Inferior parietal cortex (tissue), 1 donor: ENCODE measurements around the gene NHS.
"Not testable (repeated sequence)": the region's sequence is repeated elsewhere in the genome, so short reads cannot be mapped to it uniquely, and the experiment has no call there.

ENCODE experiments used
- DNase-seq: peaks from one replicate; pipeline ENCODE4 v3.0.0-alpha.2; 2016; ENCODE audit errors: extremely low spot score

NHS gene

GRCh38 chrX:17549107-17549651, 174.2 kb downstream of the NHS start:
- DNase-seq = no peak

GRCh38 chrX:17550011-17550410, 175.0 kb downstream of the NHS start:
- no peak for DNase-seq

- no peak for DNase-seq
Observed at GRCh38 chrX:17552044-17552650, 177.1 kb downstream of the NHS start.

GRCh38 chrX:17553469-17553868, 178.5 kb downstream of the NHS start:
- DNase-seq = no peak

GRCh38 chrX:17553961-17554482, 179.0 kb downstream of the NHS start:
- no peak for DNase-seq

GRCh38 chrX:17554914-17555313, 179.9 kb downstream of the NHS start:
- DNase-seq = no peak

- no peak for DNase-seq
Observed at GRCh38 chrX:17555846-17556245, 180.8 kb downstream of the NHS start.

GRCh38 chrX:17559728-17560379, 184.9 kb downstream of the NHS start:
- DNase-seq = no peak

- DNase-seq = no peak
Observed at GRCh38 chrX:17560385-17560784, 185.4 kb downstream of the NHS start.

- no peak for DNase-seq
Observed at GRCh38 chrX:17563076-17563475, 188.1 kb downstream of the NHS start.

- no peak for DNase-seq
Observed at GRCh38 chrX:17563515-17563914, 188.5 kb downstream of the NHS start.

- no peak for DNase-seq
Observed at GRCh38 chrX:17564689-17565409, 189.8 kb downstream of the NHS start.

- DNase-seq = no peak
Observed at GRCh38 chrX:17566740-17567139, 191.7 kb downstream of the NHS start.

GRCh38 chrX:17567187-17567586, 192.2 kb downstream of the NHS start:
- no peak for DNase-seq

- DNase-seq = no peak
Observed at GRCh38 chrX:17567821-17568220, 192.8 kb downstream of the NHS start.

- not testable (repeated sequence) for DNase-seq
Observed at GRCh38 chrX:17568804-17569203, 193.8 kb downstream of the NHS start.

- DNase-seq = no peak
Observed at GRCh38 chrX:17579026-17579425, 204.0 kb downstream of the NHS start.

- no peak for DNase-seq
Observed at GRCh38 chrX:17580539-17581152, 205.6 kb downstream of the NHS start.

GRCh38 chrX:17581641-17582040, 206.6 kb downstream of the NHS start:
- DNase-seq = no peak

GRCh38 chrX:17584248-17584681, 209.3 kb downstream of the NHS start:
- no peak for DNase-seq

GRCh38 chrX:17585006-17585405, 210.0 kb downstream of the NHS start:
- no peak for DNase-seq

GRCh38 chrX:17587366-17587765, 212.4 kb downstream of the NHS start:
- no peak for DNase-seq
